ENCODE measurements around the gene TBC1D1.

DNA sequence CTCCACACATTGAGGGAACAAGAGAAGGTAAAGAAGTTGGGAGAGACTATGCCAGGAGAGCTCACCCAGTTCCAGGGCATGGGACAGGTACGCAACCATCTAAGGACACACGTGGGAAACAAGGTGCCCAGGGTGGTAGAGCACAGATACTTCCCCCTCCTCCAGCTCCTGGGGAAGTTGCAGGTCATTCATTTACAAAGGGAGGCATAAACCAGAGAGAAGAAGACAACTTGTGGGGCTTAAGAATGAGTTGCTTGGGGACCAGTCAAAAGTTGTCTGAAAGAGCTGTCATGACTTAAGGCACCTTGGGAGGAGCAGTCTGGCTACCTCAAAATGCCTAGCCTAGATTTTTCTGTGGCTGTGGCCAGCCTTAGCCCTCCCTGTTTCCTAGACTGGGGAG lies 255.5 kb downstream of the TBC1D1 start:
- no peak for TF ChIP-seq FOXP2 (optimal IDR thresholded peaks at IDR 0.05; ENCODE audit: borderline replicate concordance, extremely low read depth, extremely low read length, insufficient read depth)
- TF ChIP-seq POLR2AphosphoS5 (IDR thresholded peaks at IDR 0.05; ENCODE audit: low read depth, low read length): no peak
- no peak for TF ChIP-seq TAF1 (IDR thresholded peaks at IDR 0.05; ENCODE audit: borderline replicate concordance, insufficient read depth, low read length)
- TF ChIP-seq REST (IDR thresholded peaks at IDR 0.05; ENCODE audit: insufficient read depth in 1 of 2, low read depth in 2 of 2, low read length in 2 of 2): no peak
